ENCODE data around the gene HCN4. TPM values are rescaled to one million over a fixed set of nuclear protein-coding genes. Genes with fewer than 3 reads are reported as not detected.

HCN4 gene
- total RNA-seq, 1 donor from 2014 or later = 0.41 TPM

GRCh38 chr15:73338606-73339374 lies 30.0 kb downstream of the HCN4 start:
- no peaks in the 10 kb centered on the region for H3K4me1 Mint-ChIP-seq
- TF ChIP-seq EZH2phosphoT487 (IDR thresholded peaks at IDR 0.05) = no peak
- TF ChIP-seq EZH2 (IDR thresholded peaks at IDR 0.05) = no peak
- no peak for TF ChIP-seq CTCF (IDR thresholded peaks at IDR 0.05)
- H3K36me3 Mint-ChIP-seq = peaks cover 5% of the 10 kb centered on the region
- Histone ChIP-seq H3K79me2 (ENCODE audit: low read depth) (no peaks in the 10 kb centered on the region), H2AFZ (replicated peaks) (no peak overlapping the region), H3K36me3 (no peaks in the 10 kb centered on the region), H3K27ac (no peak overlapping the region), H3K27me3 (no peaks in the 10 kb centered on the region), H3F3A (ENCODE audit: low read depth) (no peaks in the 10 kb centered on the region), H3K9ac (no peak overlapping the region), H4K20me1 (ENCODE audit: low read depth) (peaks cover 2% of the 10 kb centered on the region), H3K4me1 (no peaks in the 10 kb centered on the region), H3K4me3 (no peak overlapping the region), H3K9me3 (ENCODE audit: low read depth) (no peaks in the 10 kb centered on the region), H3K4me2 (no peak overlapping the region)
- no peak overlapping the region for H3K27ac Mint-ChIP-seq
- H3K9me3 Mint-ChIP-seq = no peaks in the 10 kb centered on the region
- H3K27me3 Mint-ChIP-seq (ENCODE audit: insufficient read depth, low read depth) = no peaks in the 10 kb centered on the region
- DNase-seq (ENCODE audit: low spot score) = no peak
- H3K4me3 Mint-ChIP-seq = no peak overlapping the region

GRCh38 chr15:73338058-73338457 lies 30.7 kb downstream of the HCN4 start:
- H3K4me2 ChIP-seq = no peak overlapping the region
- no peaks in the 10 kb centered on the region for H3K4me1 ChIP-seq
- Mint-ChIP-seq H3K4me1 (no peaks in the 10 kb centered on the region), H3K9me3 (no peaks in the 10 kb centered on the region), H3K4me3 (no peak overlapping the region), H3K27ac (no peak overlapping the region), H3K36me3 (peaks cover 5% of the 10 kb centered on the region), H3K27me3 (ENCODE audit: insufficient read depth, low read depth) (no peaks in the 10 kb centered on the region)
- H3K4me3 ChIP-seq = no peak overlapping the region
- no peaks in the 10 kb centered on the region for H3F3A ChIP-seq (ENCODE audit: low read depth)
- DNase-seq (ENCODE audit: low spot score) = no peak
- H4K20me1 ChIP-seq (ENCODE audit: low read depth) = no peaks in the 10 kb centered on the region
- TF ChIP-seq EZH2phosphoT487 (IDR thresholded peaks at IDR 0.05) (no peak), EZH2 (IDR thresholded peaks at IDR 0.05) (no peak), CTCF (IDR thresholded peaks at IDR 0.05) (no peak)
- no peaks in the 10 kb centered on the region for H3K79me2 ChIP-seq (ENCODE audit: low read depth)
- no peaks in the 10 kb centered on the region for H3K27me3 ChIP-seq
- no peaks in the 10 kb centered on the region for H3K36me3 ChIP-seq
- no peak overlapping the region for H3K27ac ChIP-seq
- no peak overlapping the region for H2AFZ ChIP-seq (replicated peaks)
- no peak overlapping the region for H3K9ac ChIP-seq
- no peaks in the 10 kb centered on the region for H3K9me3 ChIP-seq (ENCODE audit: low read depth)

- DNase-seq (ENCODE audit: low spot score) = no peak
- H3K27me3 Mint-ChIP-seq (ENCODE audit: insufficient read depth, low read depth) = no peaks in the 10 kb centered on the region
- Histone ChIP-seq H3K79me2 (ENCODE audit: low read depth) (no peaks in the 10 kb centered on the region), H3F3A (ENCODE audit: low read depth) (no peaks in the 10 kb centered on the region), H3K4me1 (no peaks in the 10 kb centered on the region), H3K4me3 (no peak overlapping the region), H3K27me3 (no peaks in the 10 kb centered on the region), H2AFZ (replicated peaks) (no peak overlapping the region), H4K20me1 (ENCODE audit: low read depth) (no peaks in the 10 kb centered on the region), H3K9me3 (ENCODE audit: low read depth) (no peaks in the 10 kb centered on the region), H3K9ac (no peak overlapping the region), H3K4me2 (no peak overlapping the region), H3K27ac (no peak overlapping the region), H3K36me3 (no peaks in the 10 kb centered on the region)
- TF ChIP-seq EZH2phosphoT487 (IDR thresholded peaks at IDR 0.05) = no peak
- TF ChIP-seq CTCF (IDR thresholded peaks at IDR 0.05) = no peak
- no peak for TF ChIP-seq EZH2 (IDR thresholded peaks at IDR 0.05)
- no peak overlapping the region for H3K27ac Mint-ChIP-seq
- no peak overlapping the region for H3K4me3 Mint-ChIP-seq
- H3K4me1 Mint-ChIP-seq = no peaks in the 10 kb centered on the region
- peaks cover 5% of the 10 kb centered on the region for H3K36me3 Mint-ChIP-seq
- H3K9me3 Mint-ChIP-seq = no peaks in the 10 kb centered on the region
Observed at GRCh38 chr15:73337187-73337586, 31.6 kb downstream of the HCN4 start.

Data from neural progenitor cell (in vitro differentiated cells).